Esophagus muscularis mucosa (tissue), 3 donors: Measurements from ENCODE around the gene PAPSS2.

Source experiments
- CTCF ChIP-seq, 3 experiments: fragments of 200-600 bp in 2 of 3; fragments of 450-650 bp in 1 of 3; sonication (generic) in 2 of 3; IDR thresholded peaks; one replicate each; pipeline ENCODE4 v1.5.1; 2017 to 2019; ENCODE audit warnings: antibody characterized with exemption in 3 of 3, mild to moderate bottlenecking in 2 of 3, moderate library complexity in 1 of 3
- POLR2A ChIP-seq: fragments of 450-650 bp; IDR thresholded peaks from one replicate; pipeline ENCODE4 v1.6.1; 2017; ENCODE audit warnings: antibody characterized with exemption, moderate library complexity, mild to moderate bottlenecking, low read depth
- POLR2AphosphoS5 ChIP-seq, 2 donors: sonication (generic); formaldehyde crosslinking; IDR thresholded peaks; one replicate each; pipeline ENCODE4 v1.6.1; 2017; ENCODE audit warnings: antibody characterized with exemption in 2 of 2

- TF ChIP-seq CTCF (IDR thresholded peaks at IDR 0.05) = no peak
- no peak for TF ChIP-seq POLR2A
- TF ChIP-seq POLR2AphosphoS5 (IDR thresholded peaks at IDR 0.05) = no peak
These were observed 80.0 kb downstream of the PAPSS2 start for GRCh38 chr10:87739703-87740102.
